Smooth muscle cell (in vitro differentiated cells): ENCODE measurements around the gene SDF4. TPM values are rescaled to one million over a fixed set of nuclear protein-coding genes. Genes with fewer than 3 reads are reported as not detected.

Experiments used
- DNase-seq: peaks from one replicate; lab custom pipeline; 2025; ENCODE audit not compliant: unreplicated experiment; lab: John Stamatoyannopoulos, UW
- H2AFZ ChIP-seq: fragments of 200-600 bp; sonication (generic); 2 replicates; pipeline ENCODE4 v1.6.0; 2016; ENCODE audit warnings: antibody characterized with exemption, low read depth, mild to moderate bottlenecking
- H3F3A ChIP-seq: fragments of 200-600 bp; sonication (generic); 2 replicates; pipeline ENCODE4 v1.6.0; 2017; ENCODE audit warnings: antibody characterized with exemption, low read depth
- H3K27ac ChIP-seq: fragments of 200-600 bp; sonication (generic); 2 replicates; pipeline ENCODE4 v1.5.1; 2016; ENCODE audit warnings: low read depth, mild to moderate bottlenecking
- H3K27me3 ChIP-seq: fragments of 200-600 bp; sonication (generic); 2 replicates; pipeline ENCODE4 v1.6.1; 2016; ENCODE audit warnings: low read depth, mild to moderate bottlenecking
- H3K36me3 ChIP-seq: fragments of 200-600 bp; sonication (generic); 2 replicates; pipeline ENCODE4 v1.5.1; 2016; ENCODE audit warnings: low read depth
- H3K4me1 ChIP-seq: fragments of 200-600 bp; sonication (generic); 2 replicates; pipeline ENCODE4 v1.5.1; 2016; ENCODE audit warnings: low read depth
- H3K4me2 ChIP-seq: fragments of 200-600 bp; sonication (generic); 2 replicates; pipeline ENCODE4 v1.6.0; 2016; ENCODE audit warnings: mild to moderate bottlenecking
- H3K4me3 ChIP-seq: fragments of 200-600 bp; sonication (generic); 2 replicates; pipeline ENCODE4 v1.5.1; 2016; ENCODE audit warnings: mild to moderate bottlenecking
- H3K79me2 ChIP-seq: fragments of 200-600 bp; sonication (generic); 2 replicates; pipeline ENCODE4 v1.6.0; 2016; ENCODE audit warnings: low read depth, mild to moderate bottlenecking
- H3K9ac ChIP-seq: fragments of 200-600 bp; sonication (generic); 2 replicates; pipeline ENCODE4 v1.6.0; 2016; ENCODE audit warnings: low read depth
- H3K9me3 ChIP-seq: fragments of 200-600 bp; sonication (generic); replicated peaks from 2 replicates; pipeline ENCODE4 v1.5.1; 2016; ENCODE audit warnings: low read depth
- H4K20me1 ChIP-seq: fragments of 200-600 bp; sonication (generic); 2 replicates; pipeline ENCODE4 v1.6.0; 2016; ENCODE audit warnings: low read depth
- CTCF ChIP-seq: fragments of 200-600 bp; sonication (generic); IDR thresholded peaks from 2 replicates; pipeline ENCODE4 v1.5.1; 2017; ENCODE audit warnings: borderline replicate concordance, mild to moderate bottlenecking, antibody characterized with exemption; ENCODE audit not compliant: insufficient read depth, poor library complexity, severe bottlenecking
- WGBS: methylation state at CpG from one replicate; pipeline ENCODE4 v1.1.7; 2016; ENCODE audit warnings: low lambda C conversion rate; 5-methylcytosine and 5-hydroxymethylcytosine counted together
- polyA plus RNA-seq: library from polyadenylated mRNA; unstranded; fragments of >200 nt; fragmentation: Nextera tagmentation; extraction: Ambion mirVana; gene quantifications from 2 replicates; pipeline ENCODE4 v1.2.1, GENCODE V29; 2016
- total RNA-seq: library from RNA; depleted of rRNA; stranded (reverse); fragments of >200 nt; gene quantifications from 2 replicates; pipeline ENCODE4 v1.2.3, GENCODE V29; 2014

Gene SDF4
- total and polyA plus RNA-seq, 2 experiments from 2014 or later = 94.9 to 263 TPM

GRCh38 chr1:1278620-1279019 is 46.8 kb upstream of the SDF4 start:
- TF ChIP-seq CTCF = no peak
- H3K9ac ChIP-seq = no peak overlapping the region
- no peak for DNase-seq
- no peaks in the 10 kb centered on the region for H3K79me2 ChIP-seq
- no peaks in the 10 kb centered on the region for H3K9me3 ChIP-seq
- peaks cover 7% of the 10 kb centered on the region for H3K4me1 ChIP-seq
- no peak overlapping the region for H3K27ac ChIP-seq
- H3K36me3 ChIP-seq = no peaks in the 10 kb centered on the region
- no peaks in the 10 kb centered on the region for H3K27me3 ChIP-seq
- H3K4me3 ChIP-seq = no peak overlapping the region
- H4K20me1 ChIP-seq = no peaks in the 10 kb centered on the region
- H3F3A ChIP-seq = no peaks in the 10 kb centered on the region
- no peak overlapping the region for H3K4me2 ChIP-seq
- H2AFZ ChIP-seq = no peak overlapping the region
- 91% methylated on average over 13 of the region's 13 CpGs for WGBS

GRCh38 chr1:1275836-1276235 is 44.0 kb upstream of the SDF4 start:
- Histone ChIP-seq H3K27ac (peak overlapping the region; percentile 15), H2AFZ (no peak overlapping the region), H3K79me2 (peaks cover 26% of the 10 kb centered on the region), H3K4me3 (no peak overlapping the region), H3K36me3 (no peaks in the 10 kb centered on the region), H3K4me1 (peaks cover 18% of the 10 kb centered on the region), H3K27me3 (no peaks in the 10 kb centered on the region), H4K20me1 (peaks cover 23% of the 10 kb centered on the region), H3K9me3 (no peaks in the 10 kb centered on the region), H3K9ac (no peak overlapping the region), H3F3A (no peaks in the 10 kb centered on the region), H3K4me2 (no peak overlapping the region)
- 67% methylated on average over 9 of the region's 9 CpGs for WGBS
- TF ChIP-seq CTCF = no peak
- DNase-seq = no peak

GRCh38 chr1:1274931-1275431 is 43.2 kb upstream of the SDF4 start:
- H3K4me2 ChIP-seq = peak overlapping the region; percentile 98
- peaks cover 18% of the 10 kb centered on the region for H3K4me1 ChIP-seq
- no peaks in the 10 kb centered on the region for H3K36me3 ChIP-seq
- no peak overlapping the region for H2AFZ ChIP-seq
- no peak overlapping the region for H3K27ac ChIP-seq
- no peak for TF ChIP-seq CTCF
- no peaks in the 10 kb centered on the region for H3K9me3 ChIP-seq
- H3K27me3 ChIP-seq = no peaks in the 10 kb centered on the region
- 90% methylated on average over 15 of the region's 15 CpGs for whole genome bisulfite sequencing
- no peak overlapping the region for H3K9ac ChIP-seq
- H4K20me1 ChIP-seq = peaks cover 32% of the 10 kb centered on the region
- H3F3A ChIP-seq = no peaks in the 10 kb centered on the region
- H3K4me3 ChIP-seq = no peak overlapping the region
- DNase-seq = no peak
- H3K79me2 ChIP-seq = peaks cover 34% of the 10 kb centered on the region

- WGBS = 51% methylated on average over 15 of the region's 31 CpGs
- no peaks in the 10 kb centered on the region for H3K9me3 ChIP-seq
- no peak for DNase-seq
- H3F3A ChIP-seq = no peaks in the 10 kb centered on the region
- H3K4me3 ChIP-seq = peak overlapping the region; percentile 85
- no peaks in the 10 kb centered on the region for H3K27me3 ChIP-seq
- no peak overlapping the region for H3K27ac ChIP-seq
- peaks cover 38% of the 10 kb centered on the region for H4K20me1 ChIP-seq
- no peaks in the 10 kb centered on the region for H3K36me3 ChIP-seq
- peak overlapping the region; percentile 98 for H3K4me2 ChIP-seq
- H2AFZ ChIP-seq = peak overlapping the region; percentile 75
- H3K79me2 ChIP-seq = peaks cover 40% of the 10 kb centered on the region
- TF ChIP-seq CTCF = no peak
- H3K9ac ChIP-seq = peak overlapping the region; percentile 97
- H3K4me1 ChIP-seq = peaks cover 18% of the 10 kb centered on the region
These were observed 42.6 kb upstream of the SDF4 start for GRCh38 chr1:1274299-1274930.
